Stimulated activated CD8-positive, alpha-beta memory T cell treated with anti-CD3 and anti-CD28 coated beads, Interleukin-15, amount 100 ng/mL, for 48 hours (primary cell): ENCODE data around the gene SPAST.
"Not testable (repeated sequence)": the region's sequence is repeated elsewhere in the genome, so short reads cannot be mapped to it uniquely, and the experiment has no call there.

Experiments
- DNase-seq, 2 donors: peaks; one replicate each; pipeline ENCODE4 v3.0.0-alpha.2; 2020; ENCODE audit warnings: low read depth in 2 of 2

SPAST gene

DNA sequence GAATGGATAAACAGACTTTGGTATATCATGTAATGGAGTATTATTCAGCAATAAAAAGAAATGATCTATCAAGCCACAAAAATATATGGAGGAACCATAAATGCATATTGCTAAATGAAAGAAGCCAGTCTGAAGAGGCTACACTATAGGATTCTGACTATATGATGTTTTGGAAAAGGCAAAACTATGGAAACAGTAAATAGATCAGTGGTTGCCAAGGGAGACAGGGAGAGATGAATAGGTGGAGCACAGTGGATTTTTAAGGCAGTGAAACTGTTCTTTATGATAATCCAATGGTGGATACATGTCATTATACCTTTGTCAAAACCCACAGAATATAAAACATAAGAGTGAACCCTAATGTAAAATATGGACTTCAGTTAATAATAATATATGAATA lies 61.3 kb downstream of the SPAST start:
- no peak for DNase-seq

DNA sequence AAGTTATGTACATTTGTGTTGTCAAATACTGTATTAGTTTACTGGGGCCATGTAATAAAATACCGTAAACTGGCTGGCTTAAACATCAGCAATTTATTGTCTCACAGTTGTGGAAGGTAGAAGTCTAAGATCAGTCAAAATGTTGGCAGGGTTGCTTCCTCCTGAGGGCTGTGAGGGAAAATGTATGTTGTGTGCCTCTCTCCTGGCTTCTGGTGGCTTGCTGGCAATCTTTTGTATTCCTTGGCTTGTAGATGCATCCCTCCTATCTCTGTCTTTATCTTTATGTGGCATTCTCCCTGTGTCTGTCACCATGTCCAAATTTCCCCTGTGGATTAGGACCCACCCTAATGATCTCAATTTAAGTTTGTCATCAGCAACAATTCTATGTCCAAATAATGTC lies 65.3 kb downstream of the SPAST start:
- no peak for DNase-seq

DNA sequence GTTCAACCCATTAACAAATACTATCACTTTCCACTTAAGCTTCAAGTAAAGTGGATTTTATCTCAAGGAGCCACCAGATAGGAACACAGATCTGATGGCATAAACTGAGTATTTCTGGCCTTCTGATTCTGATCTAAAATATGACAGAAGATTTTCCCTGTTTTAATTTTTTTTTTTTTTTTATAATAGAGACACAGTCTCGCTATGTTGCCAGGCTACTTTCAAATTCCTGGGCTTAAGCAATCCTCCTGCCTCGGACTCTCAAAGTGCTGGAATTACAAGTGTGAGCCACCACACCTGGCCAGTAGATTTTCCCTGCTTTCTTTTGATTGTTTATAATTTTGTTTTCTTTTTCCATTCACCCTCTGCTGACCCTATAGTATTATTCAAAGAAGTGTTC lies 65.7 kb downstream of the SPAST start:
- no peak for DNase-seq

DNA sequence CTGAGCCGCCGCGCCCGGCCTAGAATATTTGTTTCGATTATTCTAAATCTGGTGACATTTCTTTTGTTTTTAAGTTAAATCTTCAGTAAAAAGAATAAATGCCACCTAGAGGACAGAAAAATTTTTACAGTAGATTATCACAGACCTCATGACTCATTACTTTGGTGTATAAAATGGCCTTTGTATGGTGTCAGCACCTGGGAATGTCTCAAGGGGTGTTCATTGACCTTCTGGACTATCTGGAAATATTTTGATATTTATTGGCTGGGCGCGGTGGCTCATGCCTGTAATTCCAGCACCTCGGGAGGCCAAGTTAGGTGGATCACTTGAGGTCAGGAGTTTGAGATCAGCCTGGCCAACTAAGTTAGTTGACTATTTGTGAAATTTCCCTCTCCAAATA lies 72.1 kb downstream of the SPAST start:
- no peak for DNase-seq

DNA sequence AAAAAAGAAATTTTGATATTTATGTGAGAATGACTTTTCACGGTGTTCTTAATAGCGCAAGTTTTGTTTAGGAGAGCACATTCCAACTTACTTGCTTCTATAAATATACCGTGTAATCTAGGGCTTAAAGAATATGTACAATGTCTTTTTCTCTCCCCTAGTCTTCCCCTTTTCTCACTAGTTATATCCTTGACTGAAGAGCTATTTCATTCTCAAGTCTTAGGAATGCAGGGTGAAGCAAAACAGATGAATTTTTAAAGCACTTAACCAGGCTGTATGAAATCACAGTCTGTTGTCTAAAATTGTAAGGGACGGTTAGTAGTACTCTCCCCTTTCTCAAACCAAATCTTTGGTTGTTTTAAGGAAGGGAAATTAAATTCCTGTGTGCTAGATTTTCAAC lies 72.7 kb downstream of the SPAST start:
- DNase-seq: no peak

DNA sequence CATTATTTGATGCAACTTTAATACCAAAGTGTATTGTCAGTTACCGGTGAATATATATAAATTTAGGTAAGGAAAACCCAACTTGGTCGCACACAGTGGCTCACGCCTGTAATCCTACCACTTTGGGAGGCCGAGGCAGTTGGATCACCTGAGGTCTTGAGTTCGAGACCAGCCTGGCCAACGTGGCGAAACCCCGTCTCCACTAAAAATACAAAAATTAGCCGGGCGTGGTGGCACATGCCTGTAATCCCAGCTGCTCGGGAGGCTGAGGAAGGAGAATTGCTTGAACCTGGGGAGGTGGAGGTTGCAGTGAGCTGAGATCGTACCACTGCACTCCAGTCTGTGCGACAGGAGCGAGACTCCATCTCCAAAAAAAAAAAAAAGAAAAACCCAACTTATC lies 88.2 kb downstream of the SPAST start:
- not testable (repeated sequence) for DNase-seq

DNA sequence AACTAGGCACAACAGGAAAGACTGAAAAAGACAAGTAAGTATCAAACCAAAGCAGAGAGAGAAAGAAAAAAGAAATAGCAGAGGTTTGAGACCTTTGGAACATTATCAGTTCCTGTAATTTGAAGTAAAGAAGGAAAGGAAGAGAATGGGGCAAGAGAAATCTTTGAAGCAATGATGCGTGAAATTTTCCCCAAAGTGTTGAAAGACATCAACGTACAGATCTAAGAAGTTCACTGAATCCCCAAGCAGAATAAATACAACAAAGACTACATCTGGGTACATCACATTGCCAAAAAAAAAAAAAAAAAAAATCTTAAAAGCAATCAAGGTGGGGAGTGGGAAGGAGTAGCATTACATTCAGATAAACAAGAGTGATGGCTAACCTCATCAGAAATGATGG lies 96.3 kb downstream of the SPAST start:
- DNase-seq: no peak

DNA sequence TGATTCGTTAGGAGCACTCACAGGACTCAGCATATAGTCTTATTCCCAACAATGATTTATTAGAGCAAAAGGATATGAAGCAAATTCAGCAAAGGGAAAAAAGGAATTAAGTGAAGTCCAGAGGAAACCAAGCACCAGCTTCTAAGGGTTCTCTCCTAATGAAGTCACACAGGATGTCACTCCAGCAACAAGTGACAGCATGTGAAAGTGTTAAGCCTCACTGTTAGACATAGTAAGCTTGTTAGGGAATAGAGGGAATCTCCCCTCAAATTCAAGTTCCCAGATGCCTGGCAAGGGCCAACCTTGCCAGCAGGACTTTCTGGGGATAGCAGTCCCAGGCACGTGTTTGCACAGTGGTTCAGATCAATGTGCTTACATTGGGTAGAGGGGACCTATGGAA lies 97.9 kb downstream of the SPAST start:
- no peak for DNase-seq

DNA sequence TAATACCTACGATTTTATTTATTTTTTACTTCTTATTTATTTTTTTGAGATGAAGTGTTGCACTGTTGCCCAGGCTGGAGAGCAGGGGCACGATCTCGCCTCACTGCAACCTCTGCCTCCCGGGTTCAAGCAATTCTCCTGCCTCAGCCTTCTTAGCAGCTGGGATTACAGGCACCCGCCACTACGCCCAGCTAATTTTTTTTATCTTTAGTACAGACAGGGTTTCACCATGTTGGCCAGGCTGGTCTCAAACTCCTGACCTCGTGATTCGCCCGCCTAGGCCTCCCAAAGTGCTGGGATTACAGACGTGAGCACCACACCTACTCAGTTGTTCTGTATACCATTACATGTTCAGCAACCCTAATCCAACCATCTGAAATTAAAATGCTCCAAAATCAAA lies 100.9 kb downstream of the SPAST start:
- DNase-seq: not testable (repeated sequence)

DNA sequence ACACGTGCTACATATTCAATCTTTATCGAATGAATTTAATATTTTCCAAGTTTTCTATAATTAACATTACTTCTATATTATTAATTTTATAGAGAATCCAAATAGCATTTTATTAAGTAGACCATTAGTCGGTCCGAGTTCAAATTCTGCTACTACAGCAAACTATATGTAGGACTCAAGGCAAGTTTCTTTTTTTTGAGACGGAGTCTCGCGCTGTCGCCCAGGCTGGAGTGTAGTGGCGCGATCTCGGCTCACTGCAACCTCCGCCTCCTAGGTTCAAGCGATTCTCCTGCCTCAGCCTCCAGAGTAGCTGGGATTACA lies 101.6 kb downstream of the SPAST start:
- DNase-seq: not testable (repeated sequence)

DNA sequence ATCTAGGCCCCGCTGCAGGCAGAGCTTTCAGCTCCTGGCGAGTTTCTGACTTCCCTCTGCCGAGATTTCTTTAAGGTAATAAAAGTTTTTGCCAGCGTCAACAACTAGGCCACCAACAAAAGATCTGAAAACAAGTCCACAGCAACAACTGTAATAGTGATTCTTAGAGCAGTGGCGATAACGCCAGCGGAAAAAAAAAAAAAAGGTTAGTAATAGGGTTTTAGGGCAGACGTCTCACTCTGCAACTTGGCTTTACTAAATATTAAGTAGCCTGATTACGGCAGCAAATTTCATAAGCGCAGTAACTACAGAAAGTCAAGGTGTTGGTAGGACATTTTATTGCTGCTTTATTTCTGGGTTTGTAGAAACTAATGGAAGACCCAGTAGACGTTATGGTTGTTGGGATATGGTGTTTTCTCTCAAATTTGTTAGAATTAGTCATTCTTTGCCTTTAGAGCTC lies 102.8 kb downstream of the SPAST start:
- no peak for DNase-seq

DNA sequence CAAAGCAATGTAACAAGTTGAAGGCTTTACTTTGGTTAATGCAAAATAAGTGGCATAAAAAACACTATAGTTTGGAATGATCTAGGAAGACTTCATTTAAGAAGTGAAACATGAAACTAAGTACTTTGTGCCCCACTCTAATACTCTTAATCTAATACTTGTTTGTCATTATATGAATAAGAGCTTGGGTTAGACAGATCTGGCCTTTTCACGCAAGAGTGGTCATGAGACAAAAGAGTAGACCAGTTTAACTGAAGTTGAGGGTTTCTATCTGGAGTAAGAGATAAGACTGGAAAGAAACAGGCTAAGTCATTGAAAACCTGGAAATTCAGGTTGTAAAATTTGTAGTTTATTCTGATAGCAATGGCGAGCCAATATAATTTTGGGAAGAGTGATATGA lies 105.2 kb downstream of the SPAST start:
- DNase-seq: no peak

DNA sequence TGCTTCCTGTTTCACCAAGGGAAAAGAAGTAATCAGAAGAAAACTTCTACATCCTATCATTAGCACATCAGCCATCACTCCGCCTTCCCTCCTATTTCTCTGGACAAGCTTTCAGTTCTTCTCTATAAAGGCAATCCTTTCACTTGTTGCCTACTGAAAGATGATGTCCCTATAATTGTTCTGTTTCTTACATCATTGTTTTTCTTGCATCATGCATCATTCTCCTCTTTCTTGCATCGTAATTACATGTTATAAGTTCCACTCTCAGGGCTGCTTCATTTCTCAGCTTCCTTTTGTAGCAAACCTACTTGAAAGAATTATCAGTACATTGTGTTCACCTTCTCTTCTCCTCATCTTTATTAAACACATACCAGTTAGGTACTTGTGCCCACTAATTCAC lies 109.5 kb downstream of the SPAST start:
- DNase-seq: no peak

DNA sequence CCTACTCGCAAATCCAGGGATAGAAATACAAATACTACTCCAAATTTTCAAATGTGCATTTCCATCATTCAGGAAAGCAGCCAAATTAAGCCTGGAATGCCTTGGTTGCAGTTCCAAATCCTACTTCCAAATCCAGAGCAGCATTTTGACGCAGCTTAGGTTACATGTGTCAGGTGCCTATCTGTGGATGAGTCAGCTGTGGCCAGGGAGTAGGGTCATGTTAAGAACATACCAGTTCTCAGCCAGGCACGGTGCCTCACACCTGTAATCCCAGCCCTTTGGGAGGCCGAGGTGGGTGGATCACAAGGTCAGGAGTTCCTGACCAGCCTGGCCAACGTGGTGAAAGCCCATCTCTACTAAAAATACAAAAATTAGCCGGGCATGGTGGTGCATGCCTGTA lies 119.3 kb downstream of the SPAST start:
- DNase-seq: no peak

DNA sequence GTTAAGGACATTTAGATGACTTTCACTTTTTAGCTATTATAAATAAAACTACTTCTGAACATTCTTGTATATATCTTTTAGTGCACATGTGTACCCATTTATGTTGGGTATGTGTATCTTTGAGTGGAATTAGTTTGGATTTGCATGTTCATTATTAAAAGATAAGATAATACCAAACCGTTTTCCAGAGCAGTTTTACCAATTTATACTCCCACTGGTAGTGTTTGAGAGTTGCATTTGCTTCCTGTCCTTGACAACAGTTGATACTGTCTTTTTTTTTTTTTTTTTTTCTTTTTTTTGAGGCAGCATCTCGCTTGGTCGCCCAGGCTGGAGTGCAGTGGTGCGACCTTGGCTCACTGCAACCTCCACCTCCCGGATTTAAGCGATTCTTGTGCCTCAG lies 125.7 kb downstream of the SPAST start:
- DNase-seq: no peak

DNA sequence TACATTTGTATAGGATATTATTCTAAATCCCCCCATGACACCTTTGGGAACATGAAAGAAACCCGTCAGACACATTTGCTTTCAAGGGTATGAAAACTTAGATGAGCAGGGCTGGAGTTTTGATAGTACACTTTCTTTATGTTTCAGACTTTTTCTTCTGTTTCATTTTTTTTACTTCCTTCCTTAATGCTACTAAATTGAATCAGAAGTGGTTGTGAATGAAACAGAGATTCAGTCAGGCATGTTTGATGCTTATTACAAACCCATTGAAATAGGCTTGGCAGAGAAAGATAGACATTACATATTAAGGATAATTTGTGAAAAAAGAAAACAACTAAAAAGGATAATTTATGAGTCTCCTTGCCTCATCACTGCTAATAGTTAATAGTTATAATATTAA lies 129.1 kb downstream of the SPAST start:
- no peak for DNase-seq

DNA sequence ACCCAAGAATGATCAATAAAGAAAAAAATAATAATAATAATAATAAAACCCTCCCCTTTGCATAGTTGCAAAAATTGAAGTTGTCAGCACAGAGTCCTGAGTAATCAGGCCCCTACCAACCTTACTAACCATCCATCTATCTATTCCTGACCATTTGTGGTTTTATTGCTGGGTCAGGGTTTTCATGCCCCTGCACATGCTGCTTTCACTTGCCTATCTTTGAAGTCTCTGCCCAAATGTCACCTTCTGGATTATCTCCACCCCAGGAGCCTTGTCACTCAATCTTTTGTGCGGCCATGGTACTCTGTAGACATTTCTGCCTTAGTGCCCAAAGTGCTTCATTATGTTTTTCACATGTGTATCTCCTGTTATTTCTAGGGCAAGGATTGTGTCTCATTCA lies 137.5 kb downstream of the SPAST start:
- no peak for DNase-seq

DNA sequence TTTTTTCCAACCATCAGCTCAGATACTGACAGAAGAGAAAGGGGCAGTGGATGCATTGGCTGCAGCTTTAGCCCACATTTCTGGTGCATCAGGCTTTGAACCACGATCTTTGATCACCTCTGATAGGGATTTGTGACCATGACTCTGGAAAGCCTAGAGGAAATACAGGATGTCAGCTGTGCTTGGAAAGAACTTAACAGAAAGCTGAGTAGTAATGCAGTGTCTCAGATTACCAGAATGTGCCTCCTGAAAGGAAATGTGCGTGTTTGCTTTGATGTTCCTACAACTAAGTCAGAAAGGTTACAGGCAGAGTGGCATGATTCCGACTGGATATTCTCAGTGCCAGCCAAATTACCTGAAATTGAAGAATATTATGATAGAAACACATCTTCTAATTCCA lies 140.1 kb downstream of the SPAST start:
- DNase-seq: not testable (repeated sequence)
